Prostate gland (tissue), 2 donors: ENCODE results near the gene SEMA4C.

Experiments
- CTCF ChIP-seq, 4 experiments: fragments of 200-600 bp in 2 of 4; fragments of 450-650 bp in 2 of 4; sonication (generic) in 2 of 4; IDR thresholded peaks; 1 replicate in 3 of 4; 2 replicates in 1 of 4; pipeline ENCODE4 v1.5.1; 2016 to 2019; ENCODE audit warnings: antibody characterized with exemption in 4 of 4, mild to moderate bottlenecking in 2 of 4, moderate library complexity in 2 of 4
- POLR2A ChIP-seq: fragments of 450-650 bp; IDR thresholded peaks from one replicate; pipeline ENCODE4 v1.6.1; 2016; ENCODE audit warnings: antibody characterized with exemption, mild to moderate bottlenecking

GRCh38 chr2:96875498-96876268 lies 5.8 kb upstream of the SEMA4C start:
- TF ChIP-seq CTCF (IDR thresholded peaks at IDR 0.05) (no peak), POLR2A (no peak)
